Myocyte (in vitro differentiated cells): ENCODE results near the gene NMBR. TPM values are rescaled to one million over a fixed set of nuclear protein-coding genes. Genes with fewer than 3 reads are reported as not detected.
"Not testable (repeated sequence)": the region's sequence is repeated elsewhere in the genome, so short reads cannot be mapped to it uniquely, and the experiment has no call there.

Source experiments
- DNase-seq: peaks from one replicate; pipeline ENCODE4 v3.0.0-alpha.2; 2012; ENCODE audit warnings: low read depth
- total RNA-seq: library from RNA; depleted of rRNA; stranded (reverse); fragments of >200 nt; gene quantifications from 2 replicates; pipeline ENCODE4 v1.2.3, GENCODE V29; 2014

NMBR gene
- total RNA-seq, 1 donor from 2014 or later = not detected

DNA sequence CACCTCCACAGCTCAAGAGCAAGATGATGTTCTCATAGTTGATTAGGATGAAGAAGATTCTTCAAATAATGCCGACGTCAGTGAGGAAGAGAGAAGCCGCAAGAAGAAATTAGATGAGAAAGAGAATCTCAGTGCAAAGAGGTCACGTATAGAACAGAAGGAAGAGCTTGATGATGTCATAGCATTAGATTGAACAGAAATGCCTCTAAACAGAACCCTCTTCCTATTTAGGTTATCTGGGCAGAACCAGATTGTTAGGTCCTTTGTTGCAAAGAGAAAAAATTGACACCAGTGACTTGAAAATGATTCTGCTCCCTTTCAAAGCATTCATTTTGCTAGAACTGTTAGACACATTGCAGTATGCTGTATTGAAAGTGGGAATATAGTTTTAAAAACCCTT is 84.1 kb downstream of the NMBR start:
- not testable (repeated sequence) for DNase-seq

DNA sequence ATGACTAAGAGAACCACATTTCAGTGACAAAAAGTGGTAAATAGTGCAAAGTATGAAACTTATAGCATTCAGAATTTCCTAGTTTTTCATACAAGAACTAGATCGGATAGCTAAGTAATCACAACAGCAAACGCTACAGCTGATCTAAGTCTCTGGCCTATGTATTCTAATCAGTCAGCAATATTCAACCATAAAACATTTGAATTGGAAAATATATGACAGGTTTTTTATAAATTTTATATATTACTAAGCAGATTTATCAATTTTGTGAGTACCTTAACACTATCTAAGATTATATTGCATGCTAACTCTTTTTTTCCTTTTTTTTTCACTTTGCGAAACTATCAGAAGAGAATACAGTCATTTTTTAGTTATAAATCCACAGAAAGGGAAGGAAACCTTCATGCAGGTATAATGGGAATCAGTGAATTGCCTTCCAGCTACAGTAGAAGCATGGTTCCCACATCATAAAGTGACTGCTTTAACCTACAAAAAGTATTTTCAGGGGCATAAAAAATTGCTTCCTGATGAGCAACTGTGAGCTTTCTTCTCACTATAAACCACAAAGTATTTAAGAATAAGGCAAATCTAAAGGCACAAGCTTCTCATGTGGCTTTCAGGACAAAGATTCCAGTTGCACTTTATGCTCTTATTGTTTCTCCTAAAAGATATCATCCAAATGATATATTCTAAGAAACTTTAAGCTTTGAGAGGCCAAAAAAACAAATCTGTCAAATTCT is 88.2 kb downstream of the NMBR start:
- DNase-seq = no peak

DNA sequence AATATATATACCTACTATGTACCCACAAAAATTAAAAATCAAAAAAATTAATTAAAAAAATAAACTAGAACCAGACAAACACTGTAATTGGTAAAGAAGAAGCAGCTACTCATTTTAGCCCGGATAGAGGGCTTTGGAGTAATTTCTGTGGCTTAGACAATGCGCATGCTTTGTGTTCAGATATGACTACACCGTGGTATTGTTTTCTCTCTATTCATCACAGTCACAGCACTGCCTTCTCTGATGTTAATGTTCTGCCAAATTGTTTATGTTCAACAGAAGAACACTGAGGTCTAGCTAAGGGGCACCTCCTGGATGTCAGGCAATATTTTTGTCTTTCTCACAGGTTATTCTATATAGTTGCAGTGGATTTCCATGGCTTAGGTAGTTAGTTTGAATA is 91.7 kb downstream of the NMBR start:
- no peak for DNase-seq

DNA sequence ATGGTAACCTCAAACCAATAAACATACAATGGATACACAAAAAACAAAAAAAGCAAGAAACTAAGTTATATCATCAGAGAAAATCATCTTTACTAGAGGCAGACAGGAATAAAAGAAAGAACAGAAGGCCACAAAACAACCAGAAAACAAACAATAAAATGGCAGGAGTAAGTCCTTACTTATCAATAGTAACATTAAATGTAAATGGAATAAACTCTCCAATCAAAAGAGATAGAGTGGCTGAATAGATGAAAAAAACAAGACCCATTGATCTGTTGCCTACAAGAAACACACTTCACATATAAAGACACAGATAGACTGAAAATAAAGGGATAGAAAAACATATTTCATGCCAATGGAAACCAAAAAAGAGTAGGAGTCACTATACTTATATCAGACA is 95.5 kb downstream of the NMBR start:
- DNase-seq = no peak

DNA sequence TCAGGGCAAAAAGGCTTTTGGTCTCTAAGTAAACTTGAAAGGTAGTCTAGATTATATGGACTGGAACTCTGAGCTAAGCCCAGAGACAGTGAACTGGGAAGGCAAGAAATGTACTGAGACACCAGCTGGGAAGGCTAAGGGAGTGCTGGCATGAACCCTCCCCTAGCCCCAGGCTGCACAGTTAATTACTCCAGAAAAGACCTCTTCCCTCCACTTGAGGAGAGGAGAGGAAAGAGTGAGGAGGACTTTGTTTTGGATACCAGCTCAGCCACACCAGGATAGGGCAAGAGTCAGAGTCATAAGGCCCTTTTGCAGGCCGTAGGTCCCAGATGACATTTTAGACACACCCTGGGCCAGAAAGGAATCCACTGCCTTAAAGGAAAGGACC is 98.3 kb downstream of the NMBR start:
- no peak for DNase-seq

DNA sequence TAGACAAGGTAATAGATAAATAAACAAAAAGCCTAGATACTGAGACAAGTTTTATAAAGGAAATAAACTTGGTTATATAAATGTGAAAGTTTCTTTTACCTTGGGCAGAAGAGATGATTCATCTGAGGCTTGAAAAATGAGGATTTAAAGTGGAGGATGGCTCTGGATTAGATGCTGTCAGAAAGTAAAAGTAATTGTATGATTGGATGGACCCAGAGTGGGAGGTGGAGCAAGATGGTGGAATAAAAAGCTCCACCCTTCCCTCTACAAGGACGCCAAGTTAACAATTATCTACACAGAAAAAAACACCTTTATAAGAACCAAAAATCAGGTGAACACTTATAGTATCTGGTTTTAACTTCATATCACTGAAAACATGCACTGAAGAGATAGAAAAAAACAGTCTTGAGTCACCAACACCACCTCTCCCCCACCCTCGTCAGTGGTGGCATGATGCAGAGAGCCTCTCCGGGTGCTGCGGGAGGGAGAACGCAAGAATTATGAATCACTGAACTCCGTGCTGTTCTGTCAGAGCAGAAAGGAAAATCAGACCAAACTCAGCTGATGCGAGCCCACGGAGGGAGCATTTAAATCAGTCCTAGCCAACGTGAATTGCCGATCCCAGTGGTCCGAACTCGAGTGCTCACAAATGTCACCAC is 98.9 kb downstream of the NMBR start:
- no peak for DNase-seq

DNA sequence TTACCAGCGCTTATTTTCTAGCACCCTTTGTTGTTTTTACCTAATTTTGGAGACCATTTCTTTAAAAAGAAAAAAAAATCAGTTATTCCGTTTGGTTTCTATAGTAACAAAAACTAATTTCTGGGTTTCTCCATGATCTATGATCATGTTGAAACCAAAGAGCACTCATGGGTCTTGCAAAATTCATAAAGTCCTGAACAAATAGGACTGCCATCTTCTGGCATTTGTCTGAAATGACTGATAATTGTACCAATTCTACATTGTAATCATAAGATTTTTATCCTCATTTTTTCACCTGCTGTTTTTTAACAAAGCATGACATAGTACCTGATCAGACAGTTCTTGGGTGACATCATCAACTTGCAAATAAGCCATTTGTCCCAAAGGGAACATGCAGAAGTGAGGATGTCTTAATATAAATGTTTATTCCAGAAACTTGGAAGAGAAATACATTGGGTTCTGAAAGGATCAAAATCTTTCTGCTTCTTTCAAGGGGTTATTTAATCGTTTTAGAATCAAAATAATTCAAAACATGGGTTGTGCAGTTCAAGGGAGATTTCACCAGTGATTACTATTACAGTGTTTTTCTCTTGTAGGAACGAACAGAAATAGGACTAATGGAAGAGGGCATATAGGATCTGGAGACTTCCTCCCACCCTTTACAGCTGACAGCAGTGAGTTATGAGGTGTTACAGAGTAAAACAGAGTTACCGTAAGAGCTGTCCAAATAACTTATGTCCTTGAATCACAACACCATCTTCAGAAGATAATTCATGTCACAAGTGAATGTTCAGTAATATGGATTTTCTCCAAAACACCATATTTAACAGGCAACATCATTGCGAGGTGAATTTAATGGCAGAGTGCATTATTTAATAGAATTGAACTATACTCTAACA is 101.3 kb downstream of the NMBR start:
- peak; percentile 45 for DNase-seq

DNA sequence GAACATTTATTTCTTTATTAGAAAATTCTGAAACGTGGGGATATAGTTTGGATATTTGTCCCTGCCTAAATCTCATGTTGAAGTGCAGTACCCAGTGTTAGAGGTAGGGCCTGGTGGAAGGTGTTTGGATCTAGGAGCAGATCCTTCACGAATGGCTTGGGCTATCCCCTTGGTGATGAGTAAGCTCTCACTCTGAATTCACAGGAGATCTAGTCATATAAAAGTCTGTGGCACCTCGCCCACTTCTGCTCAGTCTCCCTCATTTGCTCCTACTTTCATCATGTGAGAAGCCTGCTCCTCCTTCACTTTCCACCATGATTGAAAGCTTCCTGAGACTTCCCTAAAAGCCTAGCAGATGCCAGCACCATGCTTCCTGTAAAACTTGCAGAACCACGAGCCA is 111.0 kb downstream of the NMBR start:
- DNase-seq = no peak

DNA sequence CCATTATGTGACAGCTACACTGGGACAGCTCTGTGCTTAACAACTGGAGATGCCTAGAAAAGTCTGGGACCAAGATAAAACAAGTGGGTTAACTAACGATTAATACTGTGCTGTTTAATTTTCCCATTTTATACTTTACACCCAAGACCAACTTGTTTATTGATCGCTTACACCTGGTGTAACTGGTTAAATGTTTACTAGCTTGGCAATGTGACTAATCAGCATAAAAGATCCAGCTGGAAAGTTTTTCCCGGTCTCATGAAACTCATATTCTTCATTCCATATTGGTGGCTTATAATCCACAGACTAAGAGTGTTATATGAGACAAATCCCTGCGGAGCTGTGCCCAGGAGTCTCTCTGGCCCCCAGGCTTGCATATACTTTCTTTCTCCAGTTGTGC is 115.9 kb downstream of the NMBR start:
- no peak for DNase-seq

DNA sequence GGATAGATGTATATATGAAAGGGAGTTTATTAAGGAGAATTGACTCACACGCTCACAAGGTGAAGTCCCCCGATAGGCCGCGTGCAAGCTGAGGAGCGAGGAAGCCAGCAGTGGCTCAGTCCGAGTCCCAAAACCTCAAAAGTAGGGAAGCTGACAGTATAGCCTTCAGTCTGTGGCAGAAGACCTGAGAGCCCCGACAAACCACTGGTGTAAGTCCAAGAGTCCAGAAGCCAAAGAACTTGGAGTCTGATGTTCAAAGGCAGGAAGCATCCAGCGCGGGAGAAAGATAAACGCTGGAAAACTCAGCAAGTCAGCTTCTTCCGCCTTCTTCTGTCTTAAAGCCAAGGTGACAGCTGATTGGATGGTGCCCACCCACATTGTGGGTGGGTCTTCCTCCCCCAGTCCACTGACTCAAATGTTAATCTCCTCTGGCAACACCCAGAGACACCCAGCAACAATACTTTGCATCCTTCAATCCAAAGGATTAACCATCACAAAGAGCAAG is 116.8 kb downstream of the NMBR start:
- no peak for DNase-seq

DNA sequence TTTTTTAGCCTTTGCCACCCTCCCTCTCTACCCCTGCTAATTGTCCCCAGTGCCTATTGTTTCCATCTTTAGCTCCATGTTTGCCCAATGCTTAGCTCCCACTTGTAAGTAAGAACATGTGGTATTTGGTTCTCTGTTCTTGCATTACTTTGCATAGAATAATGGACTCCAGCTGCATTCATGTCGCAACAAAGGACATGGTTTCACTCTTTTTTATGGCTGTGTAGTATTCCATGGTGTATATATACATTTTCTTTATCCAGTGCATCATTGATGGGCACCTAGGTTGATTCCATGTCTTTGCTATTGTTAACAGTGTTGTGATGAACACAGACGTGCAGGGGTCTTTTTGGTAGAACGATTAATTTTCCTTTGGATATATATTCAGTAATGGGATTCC is 118.4 kb downstream of the NMBR start:
- DNase-seq = no peak

DNA sequence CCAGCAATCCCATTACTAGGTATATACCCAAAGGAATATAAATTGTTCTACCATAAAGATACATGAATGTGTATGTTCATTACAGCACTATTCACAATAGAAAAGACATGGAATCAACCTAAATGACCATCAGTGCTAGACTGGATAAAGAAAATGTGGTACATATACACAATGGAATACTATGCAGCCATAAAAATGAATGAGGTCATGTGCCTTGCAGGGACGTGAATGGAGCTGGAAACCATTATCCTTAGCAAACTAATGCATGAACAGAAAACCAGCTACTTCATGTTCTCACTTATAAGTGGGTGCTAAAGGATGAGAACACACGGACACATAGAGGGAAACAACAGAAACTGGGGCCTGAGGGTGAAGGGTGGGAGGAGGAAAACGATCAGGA is 119.1 kb downstream of the NMBR start:
- DNase-seq = not testable (repeated sequence)

DNA sequence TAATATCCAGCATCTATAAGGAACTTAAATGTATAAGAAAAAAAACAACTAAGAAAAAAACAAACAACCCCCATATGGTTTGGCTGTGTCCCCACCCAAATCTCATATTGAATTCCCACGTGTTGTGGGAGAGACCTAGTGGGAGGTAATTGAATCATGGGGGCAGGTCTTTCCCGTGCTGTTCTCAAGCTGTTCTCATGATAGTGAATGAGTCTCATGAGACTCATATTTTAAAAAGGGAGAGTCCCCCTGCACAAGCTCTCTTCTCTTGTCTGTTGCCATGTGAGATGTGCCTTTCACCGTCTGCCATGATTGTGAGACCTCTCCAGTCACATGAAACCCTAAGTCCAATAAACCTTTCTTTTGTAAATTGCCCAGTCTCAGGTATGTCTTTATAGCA is 119.8 kb downstream of the NMBR start:
- no peak for DNase-seq

DNA sequence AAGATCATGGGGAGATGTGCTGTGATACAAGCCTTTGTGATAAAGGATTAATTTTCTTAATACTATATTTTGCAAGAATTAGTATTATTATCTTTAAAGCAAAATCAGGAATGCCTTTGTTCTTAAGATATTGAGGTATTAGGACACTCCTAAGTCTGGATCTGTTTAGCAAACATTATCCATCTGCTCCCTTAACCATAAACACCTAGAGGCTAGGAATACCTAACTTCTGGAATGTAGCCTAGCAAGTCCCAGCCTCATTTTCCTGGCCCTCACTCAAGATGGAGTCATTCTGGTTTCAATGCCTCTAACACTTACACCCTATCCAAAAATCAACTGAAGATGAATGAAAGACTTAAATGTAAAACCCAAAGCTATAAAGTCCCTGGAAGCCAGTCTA is 120.5 kb downstream of the NMBR start:
- DNase-seq = no peak

Other genes with a start within 250 kb of the NMBR start
- not detected in 2 replicates for gene GJE1, start 14.2 kb downstream of the NMBR start, total RNA-seq
- gene VTA1, start 141 bp upstream of the NMBR start, total RNA-seq = 92.5 and 112 TPM in 2 replicates
- 1.2 and 1.4 TPM in 2 replicates for gene ADGRG6, start 154.9 kb upstream of the NMBR start, total RNA-seq